Fibroblast of skin of left biceps (primary cell): Measurements from ENCODE around the gene LPIN3.
A peak's percentile ranks its signal among the peaks of the same experiment; 100 is the strongest.

Experiments used
- DNase-seq, 2 experiments: peaks; one replicate each; pipeline ENCODE4 v3.0.0-alpha.2; 2013; ENCODE audit warnings: low read depth in 2 of 2

Gene LPIN3

GRCh38 chr20:41366546-41367392, 26.1 kb downstream of the LPIN3 start, which contains the start of gene EMILIN3:
EMILIN3 (minus strand) TSS chr20:41366818; CDS start chr20:41366634, 184 bp downstream.
- DNase-seq = no peak

DNA sequence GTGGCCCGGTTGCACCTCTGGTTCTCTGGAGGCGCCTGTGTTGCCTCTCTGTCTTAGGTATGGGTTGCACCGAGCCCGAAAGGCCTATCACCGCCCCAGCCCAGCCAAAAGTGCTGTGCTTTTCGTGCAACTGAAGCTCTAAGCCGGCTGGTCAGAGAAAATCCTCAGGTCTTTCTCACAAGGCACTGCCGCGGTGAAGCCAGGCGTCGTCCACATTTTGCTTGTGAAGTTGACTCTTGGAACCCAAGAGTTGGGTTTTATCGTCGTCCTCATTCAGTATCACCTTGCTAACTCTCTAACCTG, 26.7 kb downstream of the LPIN3 start:
- no peak for DNase-seq

GRCh38 chr20:41367956-41368355, 27.3 kb downstream of the LPIN3 start:
- no peak for DNase-seq

GRCh38 chr20:41369673-41370072, 29.1 kb downstream of the LPIN3 start:
- no peak for DNase-seq

- DNase-seq = no peak
These were observed 29.6 kb downstream of the LPIN3 start for GRCh38 chr20:41370176-41370575.

DNA sequence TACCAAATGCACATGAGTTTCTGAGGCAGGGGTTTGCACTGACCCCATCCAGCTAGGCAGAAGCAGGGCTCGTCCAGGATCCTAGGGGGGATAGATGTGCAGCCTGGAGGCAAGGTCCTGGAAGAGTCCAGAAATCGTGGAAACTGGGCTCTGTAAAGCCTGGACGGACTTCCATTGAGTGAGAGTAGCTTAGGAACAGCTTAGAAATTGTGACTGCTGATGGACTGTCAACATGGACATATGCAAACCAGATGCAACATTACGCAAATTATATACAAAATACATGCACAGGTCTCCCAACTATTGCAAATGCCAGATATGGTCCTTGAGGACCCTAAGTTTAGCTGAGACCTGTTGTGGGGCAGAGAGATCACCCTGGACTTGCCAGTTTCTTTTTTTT, 30.8 kb downstream of the LPIN3 start:
- DNase-seq = no peak

DNA sequence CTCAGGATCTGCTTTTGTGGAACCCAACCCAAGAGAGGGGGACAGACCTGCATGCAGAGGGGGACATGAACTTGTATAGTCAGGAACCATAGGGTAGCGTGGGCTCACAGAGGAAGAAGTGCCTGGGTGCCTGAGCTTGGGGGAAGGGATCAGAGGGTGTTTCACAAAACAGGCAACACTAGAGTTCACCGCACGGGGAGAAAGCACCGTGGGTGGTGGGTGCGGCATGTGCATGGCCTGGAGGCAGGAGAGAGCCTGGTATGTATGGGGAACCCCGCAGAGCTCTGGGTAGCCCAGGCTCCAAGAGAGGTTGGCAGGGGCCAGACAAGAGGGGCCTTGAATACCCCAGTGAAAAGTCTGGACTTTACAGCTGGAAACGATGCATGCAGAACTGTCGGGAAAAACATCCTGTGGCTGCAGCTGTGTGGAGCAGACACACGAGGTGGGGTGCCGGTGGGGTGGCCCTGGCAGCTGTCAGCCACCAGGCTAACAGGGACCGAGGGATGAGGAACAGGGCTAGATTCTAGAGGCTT, 32.7 kb downstream of the LPIN3 start:
- DNase-seq = no peak

- DNase-seq = no peak
These were observed 33.6 kb downstream of the LPIN3 start for GRCh38 chr20:41373931-41374920.

DNA sequence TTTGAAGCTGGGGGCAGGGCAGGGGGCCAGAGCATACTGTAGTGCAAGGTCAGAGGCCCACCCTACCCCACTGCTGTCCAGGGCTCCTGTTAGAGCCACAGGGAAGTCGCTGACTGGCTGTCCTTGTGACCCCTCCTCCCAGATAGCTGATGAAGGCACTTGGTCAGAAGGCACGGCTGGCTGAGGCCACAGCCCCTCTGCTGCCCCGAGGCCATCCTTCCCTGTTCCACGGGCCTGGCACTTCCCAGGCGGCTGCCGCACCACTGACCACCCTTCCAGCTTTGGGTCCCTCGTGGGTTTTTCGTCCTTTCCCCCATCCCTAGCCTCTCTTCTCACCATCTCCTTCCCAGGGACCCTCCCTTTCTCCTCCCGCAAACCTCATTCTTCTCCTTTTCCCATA, 35.2 kb downstream of the LPIN3 start:
- DNase-seq = no peak

GRCh38 chr20:41376349-41376748, 35.7 kb downstream of the LPIN3 start:
- DNase-seq = no peak

- DNase-seq = no peak
These were observed 36.7 kb downstream of the LPIN3 start for GRCh38 chr20:41377275-41377674.

- DNase-seq = no peak
These were observed 38.9 kb downstream of the LPIN3 start for GRCh38 chr20:41379551-41379950.

DNA sequence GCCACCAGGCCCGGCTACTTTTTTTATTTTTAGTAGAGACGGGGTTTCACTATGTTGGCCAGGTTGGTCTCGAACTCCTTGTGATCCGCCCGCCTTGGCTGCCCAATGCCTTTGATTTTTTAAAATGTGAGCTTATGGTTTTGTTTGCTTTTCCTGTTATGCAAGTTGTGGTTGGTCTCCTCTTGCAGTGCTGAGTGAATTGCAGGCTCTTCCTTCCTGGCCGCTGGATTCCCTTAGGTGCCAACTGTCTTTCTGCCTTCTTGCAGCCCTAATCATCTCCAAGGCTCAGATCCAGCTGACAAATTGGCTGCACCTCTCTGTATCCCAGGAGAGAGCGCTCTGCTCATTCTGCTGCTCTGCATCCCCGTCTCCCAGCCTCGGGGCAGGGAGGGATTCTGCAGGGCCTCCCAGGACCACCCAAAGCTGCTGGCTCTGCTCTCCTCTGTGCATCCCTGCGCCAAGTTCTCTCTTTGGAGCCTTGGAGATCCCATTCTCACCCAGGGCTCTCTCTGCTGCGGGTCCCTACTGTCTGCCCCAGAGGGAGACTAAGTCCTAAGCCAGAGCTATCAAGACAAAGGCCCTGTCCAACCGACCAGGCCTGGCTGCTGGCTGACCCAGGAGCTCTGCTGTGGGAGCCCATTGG, 40.1 kb downstream of the LPIN3 start:
- DNase-seq = no peak

DNA sequence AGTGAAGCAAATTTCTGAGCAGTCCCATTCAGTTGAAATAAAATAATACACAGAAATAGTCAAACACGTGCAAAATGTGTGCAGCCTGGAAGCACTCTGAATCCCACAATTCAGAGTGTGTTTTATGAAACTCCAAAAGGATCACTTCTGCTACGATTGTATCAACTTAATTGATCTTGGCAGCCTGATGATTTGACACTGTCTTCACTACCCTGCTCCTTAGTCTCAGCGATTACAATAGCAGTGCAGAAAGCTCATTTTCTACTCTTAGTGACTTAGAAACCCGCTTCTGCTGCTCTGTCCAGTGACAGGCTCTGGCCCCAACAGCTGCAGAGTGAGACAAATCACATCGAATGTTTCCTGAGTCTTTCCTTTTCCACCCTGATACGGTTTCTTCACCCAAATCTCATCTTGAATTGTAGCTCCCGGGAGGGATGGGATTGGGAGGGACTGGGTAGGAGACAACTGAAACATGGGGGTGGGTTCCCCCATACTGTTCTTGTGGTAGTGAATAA, 42.2 kb downstream of the LPIN3 start:
- DNase-seq = no peak

- DNase-seq = peak; percentile 42 to 44
These were observed 46.1 kb downstream of the LPIN3 start for GRCh38 chr20:41386502-41387427.

GRCh38 chr20:41387444-41387851, 46.8 kb downstream of the LPIN3 start:
- DNase-seq = no peak

- DNase-seq = no peak
These were observed 50.3 kb downstream of the LPIN3 start for GRCh38 chr20:41390889-41391288.

DNA sequence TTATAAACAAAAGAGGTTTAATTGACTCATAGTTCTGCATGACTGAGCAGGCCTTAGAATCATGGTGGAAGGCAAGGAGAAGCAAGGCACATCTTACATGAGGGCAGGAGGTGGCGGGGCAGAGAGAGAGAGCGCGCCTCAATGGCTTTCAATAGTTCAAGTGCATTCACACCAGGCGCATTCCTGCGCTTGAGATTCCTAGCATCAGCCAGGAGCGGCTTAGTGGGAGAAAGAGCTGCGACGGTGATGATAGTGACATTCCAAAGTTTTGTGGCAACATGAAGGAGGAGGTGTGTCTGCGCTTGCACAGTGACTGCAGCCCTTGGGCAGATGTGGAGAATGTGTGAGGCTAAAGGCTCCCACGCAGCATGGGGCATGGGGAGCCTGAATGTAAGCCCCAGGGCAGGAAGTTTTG, 51.0 kb downstream of the LPIN3 start:
- no peak for DNase-seq

- no peak for DNase-seq
These were observed 51.7 kb downstream of the LPIN3 start for GRCh38 chr20:41392295-41392694.

GRCh38 chr20:41392871-41393704, 52.5 kb downstream of the LPIN3 start:
- no peak for DNase-seq
